Peyer's patch (tissue), 4 donors: ENCODE measurements around the gene BPGM. TPM values are rescaled to one million over a fixed set of nuclear protein-coding genes. Genes with fewer than 3 reads are reported as not detected.

Source experiments
- DNase-seq, 3 donors: peaks; one replicate each; pipeline ENCODE4 v3.0.0-alpha.2; 2017 to 2019
- H3K27ac ChIP-seq, 4 donors: fragments of 200-600 bp; sonication (generic); one replicate each; pipeline ENCODE4 v1.5.1; 2016 to 2019
- H3K27me3 ChIP-seq, 2 donors: fragments of 200-600 bp; sonication (generic); one replicate each; pipeline ENCODE4 v1.5.1; 2019
- H3K36me3 ChIP-seq, 3 donors: fragments of 200-600 bp; sonication (generic); one replicate each; pipeline ENCODE4 v1.5.1; 2016 to 2019
- H3K4me1 ChIP-seq, 4 donors: fragments of 200-600 bp; sonication (generic); one replicate each; pipeline ENCODE4 v1.5.1; 2016 to 2019
- H3K4me3 ChIP-seq, 4 donors: fragments of 200-600 bp; sonication (generic); 1 replicate in 3 of 4; 2 replicates in 1 of 4; pipeline ENCODE4 v1.5.1; 2016 to 2019; ENCODE audit warnings: mild to moderate bottlenecking in 1 of 4
- H3K9me3 ChIP-seq, 4 donors: fragments of 200-600 bp; sonication (generic); one replicate each; pipeline ENCODE4 v1.5.1; 2016 to 2019; ENCODE audit warnings: mild to moderate bottlenecking in 1 of 4
- CTCF ChIP-seq, 6 experiments: fragments of 450-650 bp in 4 of 6; fragments of 200-600 bp in 2 of 6; sonication (generic) in 1 of 6; IDR thresholded peaks; one replicate each; pipeline ENCODE4 v1.5.1; 2017 to 2019; ENCODE audit warnings: antibody characterized with exemption in 6 of 6, mild to moderate bottlenecking in 3 of 6, moderate library complexity in 1 of 6
- POLR2A ChIP-seq, 2 donors: fragments of 450-650 bp; IDR thresholded peaks; one replicate each; pipeline ENCODE4 v1.5.1; 2017; ENCODE audit warnings: antibody characterized with exemption in 2 of 2, mild to moderate bottlenecking in 2 of 2, moderate library complexity in 2 of 2
- total RNA-seq, 4 donors: library from RNA; depleted of rRNA; stranded (reverse); fragments of >200 nt; gene quantifications; one replicate each; pipeline ENCODE4 v1.1.0, GENCODE V29; 2016

The BPGM gene
- total RNA-seq, 4 donors from 2014 or later, result 5.3 to 9.2 (median 6.6) TPM

- DNase-seq, result no peak
- Histone ChIP-seq H3K9me3 (no peaks in the 10 kb centered on the region), H3K4me1 (no peaks in the 10 kb centered on the region), H3K27me3 (no peaks in the 10 kb centered on the region), H3K36me3 (no peaks in the 10 kb centered on the region), H3K27ac (no peak overlapping the region), H3K4me3 (no peak overlapping the region)
- TF ChIP-seq POLR2A (IDR thresholded peaks at IDR 0.05) (no peak), CTCF (IDR thresholded peaks at IDR 0.05) (no peak)
Measured at GRCh38 chr7:134627775-134628153, 18.9 kb upstream of the BPGM start.

- TF ChIP-seq POLR2A (IDR thresholded peaks at IDR 0.05) (no peak), CTCF (IDR thresholded peaks at IDR 0.05) (no peak)
- Histone ChIP-seq H3K36me3 (no peaks in the 10 kb centered on the region), H3K27me3 (no peaks in the 10 kb centered on the region), H3K27ac (no peak overlapping the region), H3K4me1 (no peaks in the 10 kb centered on the region), H3K9me3 (no peaks in the 10 kb centered on the region), H3K4me3 (no peak overlapping the region)
- no peak for DNase-seq
Measured at GRCh38 chr7:134629445-134629844, 17.2 kb upstream of the BPGM start.

- no peaks in the 10 kb centered on the region for H3K36me3 ChIP-seq
- H3K27me3 ChIP-seq, result no peaks in the 10 kb centered on the region
- H3K4me1 ChIP-seq, result no peaks in the 10 kb centered on the region
- H3K9me3 ChIP-seq, result no peaks in the 10 kb centered on the region
- no peak for DNase-seq
- TF ChIP-seq CTCF (IDR thresholded peaks at IDR 0.05) (no peak), POLR2A (IDR thresholded peaks at IDR 0.05) (no peak)
- no peak overlapping the region for H3K27ac ChIP-seq
- no peak overlapping the region for H3K4me3 ChIP-seq
Measured at GRCh38 chr7:134630237-134630636, 16.4 kb upstream of the BPGM start.

GRCh38 chr7:134630893-134631292 lies 15.8 kb upstream of the BPGM start:
- Histone ChIP-seq H3K27ac (no peak overlapping the region), H3K9me3 (no peaks in the 10 kb centered on the region), H3K27me3 (no peaks in the 10 kb centered on the region), H3K4me1 (no peaks in the 10 kb centered on the region), H3K4me3 (no peak overlapping the region), H3K36me3 (no peaks in the 10 kb centered on the region)
- no peak for DNase-seq
- no peak for TF ChIP-seq CTCF (IDR thresholded peaks at IDR 0.05)
- no peak for TF ChIP-seq POLR2A (IDR thresholded peaks at IDR 0.05)

- Histone ChIP-seq H3K4me3 (no peak overlapping the region), H3K27me3 (no peaks in the 10 kb centered on the region), H3K36me3 (no peaks in the 10 kb centered on the region), H3K9me3 (no peaks in the 10 kb centered on the region), H3K4me1 (no peaks in the 10 kb centered on the region), H3K27ac (no peak overlapping the region)
- TF ChIP-seq CTCF (IDR thresholded peaks at IDR 0.05), result no peak
- no peak for TF ChIP-seq POLR2A (IDR thresholded peaks at IDR 0.05)
- DNase-seq, result no peak
Measured at GRCh38 chr7:134632052-134632451, 14.6 kb upstream of the BPGM start.

GRCh38 chr7:134632937-134633540 lies 13.6 kb upstream of the BPGM start:
- TF ChIP-seq POLR2A (IDR thresholded peaks at IDR 0.05) (no peak), CTCF (IDR thresholded peaks at IDR 0.05) (peak; percentile 16 to 60 (median 52))
- Histone ChIP-seq H3K4me3 (no peak overlapping the region), H3K4me1 (no peaks in the 10 kb centered on the region), H3K27me3 (no peaks in the 10 kb centered on the region), H3K9me3 (no peaks in the 10 kb centered on the region), H3K36me3 (no peaks in the 10 kb centered on the region), H3K27ac (no peak overlapping the region)
- DNase-seq, result no peak
